ENCODE results near the gene IFITM10.

DNA sequence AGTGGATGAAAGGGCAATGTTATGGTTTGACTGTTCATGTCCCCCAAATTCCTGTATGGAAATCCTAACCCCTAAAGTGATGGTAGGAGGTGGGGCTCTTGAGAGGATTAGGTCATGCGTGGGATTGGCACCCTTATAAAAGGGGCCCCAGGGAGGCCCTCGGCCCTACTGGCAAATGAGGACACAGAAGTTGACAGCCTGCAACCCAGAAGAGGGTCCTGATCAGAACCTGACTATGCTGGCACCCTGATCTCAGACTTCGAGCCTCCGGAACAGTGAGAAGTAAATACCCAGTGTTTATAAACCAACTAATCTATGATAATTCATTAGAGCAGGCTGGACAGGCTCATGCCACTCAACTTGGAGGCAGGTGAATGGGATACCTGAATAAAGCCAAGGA, 8.7 kb downstream of the IFITM10 start:
- TF ChIP-seq SUZ12 (IDR thresholded peaks at IDR 0.05; ENCODE audit: extremely low read depth, insufficient read depth, insufficient read length) (no peak), YY1 (IDR thresholded peaks at IDR 0.05; ENCODE audit: insufficient read depth, insufficient read length) (no peak), ZNF274 (IDR thresholded peaks at IDR 0.05; ENCODE audit: low read depth, low read length) (no peak)
